Endothelial cell (in vitro differentiated cells): Measurements from ENCODE around the gene SLC6A4. TPM values are rescaled to one million over a fixed set of nuclear protein-coding genes. Genes with fewer than 3 reads are reported as not detected.

Experiments used
- DNase-seq: peaks from one replicate; pipeline ENCODE4 v3.0.0; 2021; ENCODE audit warnings: low spot score
- H3K27ac Mint-ChIP-seq: one replicate; pipeline ENCODE4 v1.8.0; 2021; ENCODE audit warnings: mixed read lengths, inconsistent platforms; ENCODE audit not compliant: unreplicated experiment
- H3K27me3 Mint-ChIP-seq: one replicate; pipeline ENCODE4 v1.8.0; 2021; ENCODE audit warnings: mild to moderate bottlenecking, moderate library complexity, mixed read lengths, inconsistent platforms; ENCODE audit not compliant: unreplicated experiment
- H3K36me3 Mint-ChIP-seq: one replicate; pipeline ENCODE4 v1.8.0; 2021; ENCODE audit warnings: mild to moderate bottlenecking, low read depth, mixed read lengths, inconsistent platforms; ENCODE audit not compliant: unreplicated experiment
- H3K4me1 Mint-ChIP-seq: one replicate; pipeline ENCODE4 v1.8.0; 2021; ENCODE audit warnings: mild to moderate bottlenecking, mixed read lengths, inconsistent platforms; ENCODE audit not compliant: unreplicated experiment
- H3K4me3 Mint-ChIP-seq: one replicate; pipeline ENCODE4 v1.8.0; 2021; ENCODE audit warnings: mild to moderate bottlenecking, mixed read lengths, inconsistent platforms; ENCODE audit not compliant: unreplicated experiment
- H3K9me3 Mint-ChIP-seq: one replicate; pipeline ENCODE4 v1.8.0; 2021; ENCODE audit warnings: mixed read lengths, inconsistent platforms; ENCODE audit not compliant: unreplicated experiment
- total RNA-seq: library from RNA; stranded (reverse); fragmentation: NEBNext Ultra II Directional; extraction: Animal tissue kit (Norgen Biotek cat#: 25700); gene quantifications from one replicate; pipeline ENCODE4 v1.2.1, GENCODE V29; 2021; ENCODE audit not compliant: unreplicated experiment
- TF ChIP-seq, protein P1 (sequence below): fragments of 200-600 bp; sonication (generic); IDR thresholded peaks from one replicate; pipeline ENCODE4 v1.5.0; 2021; ENCODE audit warnings: antibody characterized with exemption; ENCODE audit not compliant: unreplicated experiment

SLC6A4 gene
- total RNA-seq, 1 donor from 2014 or later = 1.0 TPM

DNA sequence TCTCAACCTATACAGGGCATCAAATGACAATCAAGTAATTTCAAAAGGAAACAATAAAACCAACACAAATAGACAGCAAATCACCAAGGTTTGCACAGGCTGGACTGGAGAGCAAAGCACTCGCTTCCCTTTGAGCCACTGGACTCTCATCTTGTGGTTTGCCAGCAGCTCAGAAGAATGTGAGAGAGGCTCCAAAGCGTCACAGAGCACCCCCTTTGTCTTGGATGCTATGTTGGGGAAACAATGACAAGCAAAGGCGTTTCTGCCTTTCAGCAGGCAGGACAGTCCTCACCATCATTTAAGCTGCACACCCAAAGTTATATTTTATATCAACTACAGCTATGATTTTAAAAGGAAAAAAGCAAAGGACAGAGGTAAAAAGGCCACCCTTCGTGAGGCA lies 13.2 kb downstream of the SLC6A4 start:
- Mint-ChIP-seq H3K27me3 (no peaks in the 10 kb centered on the region), H3K4me1 (peaks cover 18% of the 10 kb centered on the region), H3K9me3 (no peaks in the 10 kb centered on the region), H3K36me3 (peaks cover 4% of the 10 kb centered on the region), H3K4me3 (no peak overlapping the region), H3K27ac (no peak overlapping the region)
- TF ChIP-seq, protein P1, sequence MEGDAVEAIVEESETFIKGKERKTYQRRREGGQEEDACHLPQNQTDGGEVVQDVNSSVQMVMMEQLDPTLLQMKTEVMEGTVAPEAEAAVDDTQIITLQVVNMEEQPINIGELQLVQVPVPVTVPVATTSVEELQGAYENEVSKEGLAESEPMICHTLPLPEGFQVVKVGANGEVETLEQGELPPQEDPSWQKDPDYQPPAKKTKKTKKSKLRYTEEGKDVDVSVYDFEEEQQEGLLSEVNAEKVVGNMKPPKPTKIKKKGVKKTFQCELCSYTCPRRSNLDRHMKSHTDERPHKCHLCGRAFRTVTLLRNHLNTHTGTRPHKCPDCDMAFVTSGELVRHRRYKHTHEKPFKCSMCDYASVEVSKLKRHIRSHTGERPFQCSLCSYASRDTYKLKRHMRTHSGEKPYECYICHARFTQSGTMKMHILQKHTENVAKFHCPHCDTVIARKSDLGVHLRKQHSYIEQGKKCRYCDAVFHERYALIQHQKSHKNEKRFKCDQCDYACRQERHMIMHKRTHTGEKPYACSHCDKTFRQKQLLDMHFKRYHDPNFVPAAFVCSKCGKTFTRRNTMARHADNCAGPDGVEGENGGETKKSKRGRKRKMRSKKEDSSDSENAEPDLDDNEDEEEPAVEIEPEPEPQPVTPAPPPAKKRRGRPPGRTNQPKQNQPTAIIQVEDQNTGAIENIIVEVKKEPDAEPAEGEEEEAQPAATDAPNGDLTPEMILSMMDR = no peak
- no peak for DNase-seq

DNA sequence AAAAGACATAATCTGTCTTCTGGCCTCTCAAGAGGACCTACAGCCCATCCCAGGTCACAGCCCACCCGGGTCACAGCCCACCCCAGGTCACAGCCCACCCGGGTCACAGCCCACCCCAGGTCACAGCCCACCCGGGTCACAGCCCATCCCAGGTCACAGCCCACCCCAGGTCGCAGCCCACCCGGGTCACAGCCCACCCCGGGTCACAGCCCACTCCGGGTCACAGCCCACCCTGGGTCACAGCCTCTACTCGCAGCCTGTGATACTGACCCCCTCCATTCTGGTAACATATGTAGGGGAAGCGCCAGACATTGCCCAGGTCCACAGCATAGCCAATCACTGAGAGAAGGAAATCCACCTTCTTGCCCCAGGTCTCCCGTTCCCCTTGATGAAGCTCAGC lies 14.2 kb downstream of the SLC6A4 start:
- Mint-ChIP-seq H3K27me3 (peaks cover 2% of the 10 kb centered on the region), H3K4me1 (peaks cover 18% of the 10 kb centered on the region), H3K9me3 (no peaks in the 10 kb centered on the region), H3K27ac (no peak overlapping the region), H3K4me3 (no peak overlapping the region), H3K36me3 (peaks cover 4% of the 10 kb centered on the region)
- TF ChIP-seq, protein P1 = no peak
- DNase-seq = no peak

DNA sequence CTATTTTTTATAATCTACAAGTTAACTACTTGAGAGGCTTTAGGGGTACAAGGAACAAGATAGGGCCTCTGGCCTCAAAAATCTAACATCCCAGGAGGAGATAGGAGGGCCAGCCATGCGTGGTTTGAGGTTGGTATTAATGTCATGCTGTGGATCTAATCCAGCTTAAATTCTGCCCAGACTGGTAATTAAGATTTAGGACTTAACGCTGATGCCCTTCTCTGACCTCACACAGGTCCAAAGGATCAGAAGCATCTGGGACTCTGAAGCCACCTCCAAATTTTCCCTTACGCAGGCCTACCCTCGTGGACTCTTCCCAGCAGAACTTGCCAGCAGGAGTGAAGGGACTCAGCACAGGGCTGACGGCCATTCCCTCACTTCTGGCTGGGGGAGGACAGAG lies 15.1 kb downstream of the SLC6A4 start:
- Mint-ChIP-seq H3K4me1 (peaks cover 18% of the 10 kb centered on the region), H3K36me3 (peaks cover 4% of the 10 kb centered on the region), H3K27ac (no peak overlapping the region), H3K9me3 (no peaks in the 10 kb centered on the region), H3K27me3 (peaks cover 2% of the 10 kb centered on the region), H3K4me3 (no peak overlapping the region)
- DNase-seq = no peak
- TF ChIP-seq, protein P1 = no peak

DNA sequence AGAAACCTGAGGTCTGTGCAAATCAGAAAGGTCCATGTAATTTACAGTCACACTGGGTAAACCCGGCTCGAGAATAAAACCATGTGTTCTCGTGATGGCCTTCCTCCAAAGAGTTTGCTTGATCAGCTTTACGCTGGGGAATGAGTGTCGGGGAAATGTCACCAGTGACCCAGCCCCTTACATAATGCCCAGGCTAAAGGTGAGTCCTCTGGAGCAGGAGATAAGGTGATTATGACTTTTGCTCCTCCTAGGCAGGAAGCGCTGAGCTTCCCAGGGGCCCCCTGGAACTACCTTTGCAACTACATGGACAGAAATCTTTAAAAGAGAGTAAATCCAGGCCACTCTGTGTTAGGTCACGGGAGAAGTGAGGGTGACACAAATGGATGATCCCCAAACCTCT lies 15.7 kb downstream of the SLC6A4 start:
- no peak overlapping the region for H3K4me3 Mint-ChIP-seq
- no peaks in the 10 kb centered on the region for H3K9me3 Mint-ChIP-seq
- DNase-seq = no peak
- H3K36me3 Mint-ChIP-seq = peaks cover 4% of the 10 kb centered on the region
- H3K27me3 Mint-ChIP-seq = peaks cover 2% of the 10 kb centered on the region
- no peak overlapping the region for H3K27ac Mint-ChIP-seq
- H3K4me1 Mint-ChIP-seq = peaks cover 18% of the 10 kb centered on the region
- TF ChIP-seq, protein P1 = no peak

DNA sequence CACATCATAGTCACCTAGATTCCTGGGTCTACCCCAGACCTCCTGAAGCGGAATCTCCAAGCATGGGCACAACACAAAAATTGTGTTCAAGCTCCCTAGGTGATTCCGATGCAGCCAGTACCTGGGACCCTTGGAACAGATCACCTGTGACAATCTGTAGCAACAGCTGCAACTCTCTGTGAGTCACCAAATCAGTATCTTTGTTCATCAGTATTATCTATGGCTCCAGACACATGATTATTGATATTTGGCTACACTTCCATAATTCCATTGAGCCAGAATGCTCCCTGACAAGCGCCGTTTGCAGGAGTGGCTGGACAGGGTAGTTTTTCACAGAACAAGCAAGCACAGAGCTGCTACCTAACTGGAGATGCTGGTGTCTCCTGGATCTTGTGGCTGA lies 16.2 kb downstream of the SLC6A4 start:
- Mint-ChIP-seq H3K9me3 (no peaks in the 10 kb centered on the region), H3K27me3 (peaks cover 2% of the 10 kb centered on the region), H3K4me3 (no peak overlapping the region), H3K4me1 (peaks cover 18% of the 10 kb centered on the region), H3K36me3 (peaks cover 4% of the 10 kb centered on the region), H3K27ac (no peak overlapping the region)
- no peak for DNase-seq
- TF ChIP-seq, protein P1 = no peak
